Calu3 (cell line): ENCODE measurements around the gene RAPGEF1. TPM values are rescaled to one million over a fixed set of nuclear protein-coding genes. Genes with fewer than 3 reads are reported as not detected.

Source experiments
- BruUV-seq: library from RNA; stranded (reverse); fragments of 400-500 nt; replicated peaks from 2 replicates; lab custom pipeline; 2021; lab: Mats Ljungman, UMichigan
- CTCF ChIA-PET: fragments of 300-600 bp; sonication (Branson Sonifier 250); formaldehyde crosslinking; loops from one replicate; lab custom pipeline; 2022; ENCODE audit warnings: antibody characterized with exemption; lab: Charles Lee
- DNase-seq: peaks from one replicate; pipeline ENCODE4 v3.0.0; 2022
- H3K27ac Mint-ChIP-seq: one replicate; pipeline ENCODE4 v1.8.0; 2022; ENCODE audit warnings: mixed read lengths; ENCODE audit not compliant: unreplicated experiment
- H3K27me3 Mint-ChIP-seq: one replicate; pipeline ENCODE4 v1.8.0; 2022; ENCODE audit warnings: mixed read lengths; ENCODE audit not compliant: unreplicated experiment
- H3K36me3 Mint-ChIP-seq: one replicate; pipeline ENCODE4 v1.8.0; 2022; ENCODE audit warnings: mild to moderate bottlenecking, moderate library complexity, mixed read lengths; ENCODE audit not compliant: insufficient read depth, unreplicated experiment
- H3K4me1 Mint-ChIP-seq: one replicate; pipeline ENCODE4 v1.8.0; 2022; ENCODE audit warnings: mild to moderate bottlenecking, low read depth, mixed read lengths; ENCODE audit not compliant: unreplicated experiment
- H3K4me3 Mint-ChIP-seq: one replicate; pipeline ENCODE4 v1.8.0; 2022; ENCODE audit warnings: mild to moderate bottlenecking, low read depth, moderate library complexity, mixed read lengths; ENCODE audit not compliant: unreplicated experiment
- H3K9me3 Mint-ChIP-seq: one replicate; pipeline ENCODE4 v1.8.0; 2022; ENCODE audit warnings: low read depth, mixed read lengths; ENCODE audit not compliant: unreplicated experiment
- intact Hi-C: fragments of 100-400 bp; cut with micrococcal nuclease; formaldehyde crosslinking; loops from one replicate; pipeline ENCODE4 v1.10.0; 2022; ENCODE audit not compliant: unreplicated experiment
- total RNA-seq: library from RNA; stranded (reverse); gene quantifications from 2 replicates; pipeline ENCODE4 v1.2.3, GENCODE V29; 2022
- TF ChIP-seq, protein P1 (sequence below): fragments of 200-600 bp; IDR thresholded peaks from one replicate; pipeline ENCODE4 v1.8.0; 2022; ENCODE audit warnings: antibody characterized with exemption; ENCODE audit not compliant: unreplicated experiment

RAPGEF1 gene
- total RNA-seq, 1 experiment from 2014 or later = 32.5 TPM

DNA sequence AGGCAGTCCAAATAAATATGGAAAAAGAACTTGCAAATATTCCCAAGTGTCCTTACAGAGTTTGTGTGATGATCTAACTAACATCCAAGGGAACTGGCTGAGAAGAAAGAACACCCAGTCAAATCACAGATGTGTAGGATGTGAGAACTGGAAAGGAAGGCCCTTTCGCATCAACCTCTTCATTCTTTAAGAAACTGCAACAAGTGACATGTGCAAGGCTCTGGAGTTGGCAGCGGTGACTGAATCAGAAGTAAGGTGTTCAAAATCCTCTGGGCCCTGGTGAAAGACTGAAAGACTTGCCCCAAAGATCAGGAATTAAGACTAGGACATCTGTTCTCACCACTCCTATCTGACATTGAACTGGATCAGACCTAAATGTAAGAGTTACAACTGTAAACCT lies 88.7 kb downstream of the RAPGEF1 start:
- H3K9me3 Mint-ChIP-seq = no peaks in the 10 kb centered on the region
- no peaks in the 10 kb centered on the region for H3K27me3 Mint-ChIP-seq
- BruUV-seq = no TSS peak
- H3K4me1 Mint-ChIP-seq = peaks cover 16% of the 10 kb centered on the region
- H3K27ac Mint-ChIP-seq = no peak overlapping the region
- no peak overlapping the region for H3K4me3 Mint-ChIP-seq
- intact Hi-C loops = loop anchor here (10.0 kb wide), 1 partner anchor 84 kb away; no protein-coding TSS in a partner anchor
- CTCF ChIA-PET = no interaction called here
- DNase-seq = no peak
- TF ChIP-seq, protein P1, sequence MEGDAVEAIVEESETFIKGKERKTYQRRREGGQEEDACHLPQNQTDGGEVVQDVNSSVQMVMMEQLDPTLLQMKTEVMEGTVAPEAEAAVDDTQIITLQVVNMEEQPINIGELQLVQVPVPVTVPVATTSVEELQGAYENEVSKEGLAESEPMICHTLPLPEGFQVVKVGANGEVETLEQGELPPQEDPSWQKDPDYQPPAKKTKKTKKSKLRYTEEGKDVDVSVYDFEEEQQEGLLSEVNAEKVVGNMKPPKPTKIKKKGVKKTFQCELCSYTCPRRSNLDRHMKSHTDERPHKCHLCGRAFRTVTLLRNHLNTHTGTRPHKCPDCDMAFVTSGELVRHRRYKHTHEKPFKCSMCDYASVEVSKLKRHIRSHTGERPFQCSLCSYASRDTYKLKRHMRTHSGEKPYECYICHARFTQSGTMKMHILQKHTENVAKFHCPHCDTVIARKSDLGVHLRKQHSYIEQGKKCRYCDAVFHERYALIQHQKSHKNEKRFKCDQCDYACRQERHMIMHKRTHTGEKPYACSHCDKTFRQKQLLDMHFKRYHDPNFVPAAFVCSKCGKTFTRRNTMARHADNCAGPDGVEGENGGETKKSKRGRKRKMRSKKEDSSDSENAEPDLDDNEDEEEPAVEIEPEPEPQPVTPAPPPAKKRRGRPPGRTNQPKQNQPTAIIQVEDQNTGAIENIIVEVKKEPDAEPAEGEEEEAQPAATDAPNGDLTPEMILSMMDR = no peak
- H3K36me3 Mint-ChIP-seq = no peaks in the 10 kb centered on the region

DNA sequence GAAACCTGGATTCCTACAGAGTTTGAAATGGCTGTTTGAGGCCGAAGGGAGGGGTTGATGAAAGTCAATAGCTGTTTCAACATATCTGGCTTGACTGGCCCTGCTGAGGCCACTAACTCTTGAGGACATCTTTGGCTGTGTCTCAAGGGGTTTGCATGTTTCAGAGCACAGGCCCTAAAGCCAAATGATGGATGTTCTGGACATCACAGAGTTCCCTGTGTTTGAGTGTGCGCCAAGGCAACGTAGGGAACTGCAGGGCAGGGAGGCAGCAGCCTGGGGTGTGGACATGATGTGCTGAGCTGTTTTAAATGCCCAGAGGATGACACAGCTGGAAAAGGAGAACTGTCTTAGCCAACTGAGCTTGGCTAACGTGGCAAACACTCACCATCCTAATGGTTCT lies 89.6 kb downstream of the RAPGEF1 start:
- DNase-seq = no peak
- peaks cover 11% of the 10 kb centered on the region for H3K4me1 Mint-ChIP-seq
- H3K27ac Mint-ChIP-seq = no peak overlapping the region
- H3K27me3 Mint-ChIP-seq = no peaks in the 10 kb centered on the region
- CTCF ChIA-PET = no interaction called here
- H3K9me3 Mint-ChIP-seq = no peaks in the 10 kb centered on the region
- no peaks in the 10 kb centered on the region for H3K36me3 Mint-ChIP-seq
- TF ChIP-seq, protein P1 = no peak
- no TSS peak for BruUV-seq
- H3K4me3 Mint-ChIP-seq = no peak overlapping the region
- intact Hi-C loops = loop anchor here (10.0 kb wide), 1 partner anchor 85 kb away; no protein-coding TSS in a partner anchor

DNA sequence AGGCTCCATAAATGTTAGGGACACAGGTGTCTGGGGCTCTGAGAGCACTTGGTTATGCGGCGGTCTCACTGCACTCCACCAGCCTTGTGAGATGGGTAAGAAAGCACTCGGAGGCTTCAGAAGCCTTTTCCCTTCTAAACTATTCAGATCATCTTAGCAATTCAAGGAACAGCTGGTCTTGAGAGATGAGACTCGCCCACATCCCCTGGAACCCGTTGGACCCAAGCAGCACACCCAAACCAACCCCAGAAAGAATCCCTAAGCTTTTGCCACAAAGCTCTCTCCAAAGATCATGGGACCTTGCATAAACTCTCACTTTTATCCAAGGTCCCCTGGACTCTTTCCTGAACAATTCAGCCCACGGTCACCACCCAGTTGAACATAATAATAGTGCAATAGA lies 90.2 kb downstream of the RAPGEF1 start:
- BruUV-seq = no TSS peak
- no peaks in the 10 kb centered on the region for H3K36me3 Mint-ChIP-seq

DNA sequence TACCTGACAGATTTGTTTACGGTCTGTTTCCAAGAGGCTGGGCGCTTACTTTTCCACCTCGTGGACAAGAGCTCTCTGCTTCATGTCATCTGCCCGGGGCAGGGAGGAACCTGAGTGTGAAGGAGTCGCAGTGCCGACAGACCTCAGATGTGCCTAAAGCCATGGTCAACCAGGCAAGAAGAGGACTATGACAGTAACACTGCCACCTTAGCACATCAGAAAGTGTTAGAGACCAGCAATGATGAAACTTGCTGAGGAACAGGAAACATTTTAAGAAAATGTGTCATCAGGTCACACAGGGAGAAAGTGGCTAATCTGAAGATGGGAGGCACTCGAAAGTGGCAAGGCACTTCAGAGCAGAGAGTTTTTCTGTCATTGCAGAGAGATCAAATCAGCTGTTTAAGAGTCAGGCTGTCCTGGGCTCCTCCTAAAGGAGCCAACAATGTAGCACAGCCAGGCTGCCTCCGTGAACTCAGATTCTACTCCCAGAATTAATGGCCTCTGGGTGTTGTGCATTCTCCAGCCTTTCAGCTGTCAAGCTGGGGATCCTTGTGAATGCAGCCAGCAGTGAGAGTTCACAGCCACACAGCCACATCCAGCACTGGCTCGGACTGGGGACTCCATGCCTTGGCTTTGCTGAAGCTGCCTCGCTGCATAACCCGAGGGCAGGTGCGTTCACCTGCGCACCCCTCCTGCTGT lies 94.6 kb downstream of the RAPGEF1 start:
- H3K27me3 Mint-ChIP-seq = no peaks in the 10 kb centered on the region
- no peak overlapping the region for H3K4me3 Mint-ChIP-seq
- DNase-seq = no peak
- H3K4me1 Mint-ChIP-seq = no peaks in the 10 kb centered on the region
- no TSS peak for BruUV-seq
- H3K9me3 Mint-ChIP-seq = no peaks in the 10 kb centered on the region
- H3K36me3 Mint-ChIP-seq = no peaks in the 10 kb centered on the region
- CTCF ChIA-PET = no interaction called here
- intact Hi-C loops = no loop called here
- TF ChIP-seq, protein P1 = no peak
- no peak overlapping the region for H3K27ac Mint-ChIP-seq

More for the DNA sequence above, 90.2 kb downstream of the RAPGEF1 start:
- no peak overlapping the region for H3K27ac Mint-ChIP-seq
- peaks cover 5% of the 10 kb centered on the region for H3K4me1 Mint-ChIP-seq
- TF ChIP-seq, protein P1 = no peak
- H3K4me3 Mint-ChIP-seq = no peak overlapping the region
- DNase-seq = no peak
- H3K27me3 Mint-ChIP-seq = no peaks in the 10 kb centered on the region
- CTCF ChIA-PET = no interaction called here
- no peaks in the 10 kb centered on the region for H3K9me3 Mint-ChIP-seq
- intact Hi-C loops = loop anchor here (10.0 kb wide), 1 partner anchor 85 kb away; no protein-coding TSS in a partner anchor
